MM.1S (cell line): ENCODE results near the gene OR10K2.

ENCODE experiments used
- EZH2 ChIP-seq: fragments of 300-600 bp; sonication (generic); optimal IDR thresholded peaks from 2 replicates; pipeline ENCODE3; 2017; ENCODE audit warnings: low read depth, mild to moderate bottlenecking, antibody characterized with exemption, low read length, mixed read lengths
- TF ChIP-seq, protein P1 (sequence below): fragments of 300-600 bp; sonication (generic); IDR thresholded peaks from 2 replicates; pipeline ENCODE4 v1.5.1; 2016; ENCODE audit warnings: antibody characterized with exemption, low read length, mixed read lengths

DNA sequence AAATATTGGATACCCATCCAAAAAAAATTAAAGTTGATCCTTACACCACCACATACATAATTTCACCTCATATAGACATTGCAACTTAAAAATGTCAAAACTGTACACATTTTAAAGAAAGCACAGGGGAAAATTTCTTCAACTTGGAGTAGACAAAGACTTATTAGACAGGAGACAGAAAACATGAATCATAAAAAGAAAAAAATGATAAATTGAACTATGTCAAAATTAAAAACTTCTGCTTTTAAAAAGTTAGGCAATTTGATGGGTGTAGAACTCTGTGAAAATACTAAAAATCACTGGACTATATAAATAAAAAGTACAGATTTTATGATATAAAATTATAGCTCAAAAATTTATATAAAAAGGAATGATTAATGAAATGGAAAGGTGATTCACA is 31.2 kb upstream of the OR10K2 start:
- TF ChIP-seq, protein P1, sequence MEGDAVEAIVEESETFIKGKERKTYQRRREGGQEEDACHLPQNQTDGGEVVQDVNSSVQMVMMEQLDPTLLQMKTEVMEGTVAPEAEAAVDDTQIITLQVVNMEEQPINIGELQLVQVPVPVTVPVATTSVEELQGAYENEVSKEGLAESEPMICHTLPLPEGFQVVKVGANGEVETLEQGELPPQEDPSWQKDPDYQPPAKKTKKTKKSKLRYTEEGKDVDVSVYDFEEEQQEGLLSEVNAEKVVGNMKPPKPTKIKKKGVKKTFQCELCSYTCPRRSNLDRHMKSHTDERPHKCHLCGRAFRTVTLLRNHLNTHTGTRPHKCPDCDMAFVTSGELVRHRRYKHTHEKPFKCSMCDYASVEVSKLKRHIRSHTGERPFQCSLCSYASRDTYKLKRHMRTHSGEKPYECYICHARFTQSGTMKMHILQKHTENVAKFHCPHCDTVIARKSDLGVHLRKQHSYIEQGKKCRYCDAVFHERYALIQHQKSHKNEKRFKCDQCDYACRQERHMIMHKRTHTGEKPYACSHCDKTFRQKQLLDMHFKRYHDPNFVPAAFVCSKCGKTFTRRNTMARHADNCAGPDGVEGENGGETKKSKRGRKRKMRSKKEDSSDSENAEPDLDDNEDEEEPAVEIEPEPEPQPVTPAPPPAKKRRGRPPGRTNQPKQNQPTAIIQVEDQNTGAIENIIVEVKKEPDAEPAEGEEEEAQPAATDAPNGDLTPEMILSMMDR, result no peak
- no peak for TF ChIP-seq EZH2
